ENCODE measurements around the gene HINFP. TPM values are rescaled to one million over a fixed set of nuclear protein-coding genes. Genes with fewer than 3 reads are reported as not detected.

Gene HINFP
- total RNA-seq, 1 experiment from 2014 or later, result 42.4 TPM

- no peak overlapping the region for H2AK5ac ChIP-seq (ENCODE audit: insufficient read length, low read length)
- H3K23me2 ChIP-seq (ENCODE audit: insufficient read length, low read depth, low read length, poor library complexity, severe bottlenecking), result peaks cover 5% of the 10 kb centered on the region
- H2BK120ac ChIP-seq (ENCODE audit: low read depth, low read length, poor library complexity, severe bottlenecking), result no peak overlapping the region
- no peak for DNase-seq
- no CpG with 5 or more reads among the region's 2 CpGs for WGBS (ENCODE audit: extremely low coverage, insufficient read length, low lambda C conversion rate)
- no peak overlapping the region for H4K8ac ChIP-seq (replicated peaks; ENCODE audit: insufficient read length, low read depth, low read length)
- no peak overlapping the region for H3K4me2 ChIP-seq (ENCODE audit: insufficient read depth, insufficient read length, low read length)
- H4K91ac ChIP-seq (ENCODE audit: insufficient read length, low read depth, low read length), result no peak overlapping the region
- H3K18ac ChIP-seq (ENCODE audit: insufficient read length, low read depth, low read length), result no peak overlapping the region
- no peaks in the 10 kb centered on the region for H3K27me3 Mint-ChIP-seq (ENCODE audit: low read depth)
- H3K4me3 Mint-ChIP-seq, result no peak overlapping the region; a peak in 1 of 5 replicates
- no peaks in the 10 kb centered on the region for H3K4me1 ChIP-seq (ENCODE audit: insufficient read depth, low read length)
- no peak overlapping the region for H2BK20ac ChIP-seq (ENCODE audit: low read depth, low read length, poor library complexity, severe bottlenecking)
- no peak overlapping the region for H3T11ph ChIP-seq (ENCODE audit: low read length)
- H3K27ac Mint-ChIP-seq, result no peak overlapping the region; a peak in 1 of 7 replicates
- no peak for TF ChIP-seq CTCF (conservative IDR thresholded peaks at IDR 0.05)
- H4K5ac ChIP-seq (ENCODE audit: insufficient read length, low read depth, low read length), result no peak overlapping the region
- no peak overlapping the region for H3K4ac ChIP-seq (ENCODE audit: low read depth, low read length)
- no peak overlapping the region for H2BK5ac ChIP-seq (ENCODE audit: insufficient read length, low read length)
- no peaks in the 10 kb centered on the region; the same call in 1 of the 2 replicates for H3K79me2 ChIP-seq (ENCODE audit: insufficient read depth, low read length)
- no peaks in the 10 kb centered on the region for H3K27me3 ChIP-seq (ENCODE audit: insufficient read depth, low read length)
- H3K79me1 ChIP-seq (ENCODE audit: insufficient read depth, low read depth, low read length, poor library complexity, severe bottlenecking), result no peaks in the 10 kb centered on the region
- no peak overlapping the region for H3K23ac ChIP-seq (ENCODE audit: insufficient read length, low read depth, low read length)
- H2AFZ ChIP-seq (ENCODE audit: low read length), result no peak overlapping the region
- no peaks in the 10 kb centered on the region for H3K9me3 ChIP-seq (ENCODE audit: control insufficient read depth, low read depth, low read length)
- H2BK15ac ChIP-seq (ENCODE audit: low read depth, low read length), result no peak overlapping the region
- H3K14ac ChIP-seq (ENCODE audit: insufficient read depth, low read length), result no peak overlapping the region
- peaks cover 19 to 23% of the 10 kb centered on the region in 2 experiments for H3K4me1 Mint-ChIP-seq
- H3K9me3 Mint-ChIP-seq, result no peaks in the 10 kb centered on the region
- peaks cover 7 to 27% (median 21%) of the 10 kb centered on the region in 3 experiments; a peak in 6 of 7 replicates for H3K36me3 Mint-ChIP-seq (ENCODE audit: insufficient read depth in 1 of 3, low read depth in 3 of 3)
- no peaks in the 10 kb centered on the region for H4K20me1 ChIP-seq (ENCODE audit: control insufficient read depth, insufficient read depth, insufficient read length)
- H2BK12ac ChIP-seq (ENCODE audit: insufficient read length, low read depth, low read length), result no peak overlapping the region
- H3K9ac ChIP-seq (ENCODE audit: extremely low read depth, insufficient read length, low read length), result no peak overlapping the region
- H3K56ac ChIP-seq (ENCODE audit: insufficient read length, low read depth, low read length), result no peak overlapping the region
- no peak overlapping the region for H3K27ac ChIP-seq (ENCODE audit: insufficient read length, low read depth, low read length)
These were observed 33.6 kb upstream of the HINFP start for GRCh38 chr11:119087747-119088241.

Data from H9 (cell line).